Gastrocnemius medialis (tissue), 4 donors: Measurements from ENCODE around the gene WTAP.

Experiments used
- POLR2A ChIP-seq, 2 donors: fragments of 450-650 bp; IDR thresholded peaks; one replicate each; pipeline ENCODE4 v1.6.1; 2017; ENCODE audit warnings: antibody characterized with exemption in 2 of 2, mild to moderate bottlenecking in 2 of 2, moderate library complexity in 2 of 2
- TF ChIP-seq, protein P1 (sequence below), 5 experiments: fragments of 450-650 bp in 3 of 5; fragments of 200-600 bp in 2 of 5; sonication (generic) in 2 of 5; IDR thresholded peaks in 4 of 5; conservative IDR thresholded peaks in 1 of 5; 1 replicate in 4 of 5; 2 replicates in 1 of 5; pipeline ENCODE4 v1.5.1; 2016 to 2019; ENCODE audit warnings: antibody characterized with exemption in 5 of 5, mild to moderate bottlenecking in 3 of 5, moderate library complexity in 3 of 5

DNA sequence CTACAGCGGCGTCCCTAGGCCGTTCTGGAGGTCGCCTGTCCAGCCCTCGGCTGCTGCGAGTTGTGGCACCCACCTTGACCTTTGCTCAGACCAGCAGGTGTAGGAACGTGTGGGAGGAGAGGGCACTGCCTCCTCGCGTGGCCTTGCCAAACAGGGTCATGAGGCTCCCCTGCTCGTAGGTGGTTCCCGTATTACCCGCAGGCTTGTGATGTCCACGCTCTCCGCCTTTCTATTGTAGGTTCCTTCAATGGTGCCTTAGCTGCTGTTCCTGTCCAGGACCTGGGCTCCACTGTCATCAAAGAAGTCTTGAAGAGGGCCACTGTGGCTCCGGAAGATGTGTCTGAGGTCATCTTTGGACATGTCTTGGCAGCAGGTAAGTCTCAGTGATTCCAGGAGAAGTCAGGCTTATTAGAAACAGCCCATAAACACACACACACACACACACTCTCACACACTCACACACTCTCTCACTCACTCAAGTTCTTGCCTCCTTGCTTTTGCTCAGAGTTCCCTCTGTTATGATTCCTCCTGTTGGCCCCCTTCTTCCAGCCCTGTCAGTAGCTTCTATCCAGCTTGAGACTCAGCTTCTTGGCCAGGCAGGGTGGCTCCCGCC is 35.5 kb downstream of the WTAP start:
- TF ChIP-seq, protein P1, sequence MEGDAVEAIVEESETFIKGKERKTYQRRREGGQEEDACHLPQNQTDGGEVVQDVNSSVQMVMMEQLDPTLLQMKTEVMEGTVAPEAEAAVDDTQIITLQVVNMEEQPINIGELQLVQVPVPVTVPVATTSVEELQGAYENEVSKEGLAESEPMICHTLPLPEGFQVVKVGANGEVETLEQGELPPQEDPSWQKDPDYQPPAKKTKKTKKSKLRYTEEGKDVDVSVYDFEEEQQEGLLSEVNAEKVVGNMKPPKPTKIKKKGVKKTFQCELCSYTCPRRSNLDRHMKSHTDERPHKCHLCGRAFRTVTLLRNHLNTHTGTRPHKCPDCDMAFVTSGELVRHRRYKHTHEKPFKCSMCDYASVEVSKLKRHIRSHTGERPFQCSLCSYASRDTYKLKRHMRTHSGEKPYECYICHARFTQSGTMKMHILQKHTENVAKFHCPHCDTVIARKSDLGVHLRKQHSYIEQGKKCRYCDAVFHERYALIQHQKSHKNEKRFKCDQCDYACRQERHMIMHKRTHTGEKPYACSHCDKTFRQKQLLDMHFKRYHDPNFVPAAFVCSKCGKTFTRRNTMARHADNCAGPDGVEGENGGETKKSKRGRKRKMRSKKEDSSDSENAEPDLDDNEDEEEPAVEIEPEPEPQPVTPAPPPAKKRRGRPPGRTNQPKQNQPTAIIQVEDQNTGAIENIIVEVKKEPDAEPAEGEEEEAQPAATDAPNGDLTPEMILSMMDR (IDR thresholded peaks at IDR 0.05 in 4 of 5, conservative IDR thresholded peaks at IDR 0.05 in 1 of 5): no peak
- TF ChIP-seq POLR2A (IDR thresholded peaks at IDR 0.05): no peak
